Measurements from ENCODE around the gene PNPLA7.

DNA sequence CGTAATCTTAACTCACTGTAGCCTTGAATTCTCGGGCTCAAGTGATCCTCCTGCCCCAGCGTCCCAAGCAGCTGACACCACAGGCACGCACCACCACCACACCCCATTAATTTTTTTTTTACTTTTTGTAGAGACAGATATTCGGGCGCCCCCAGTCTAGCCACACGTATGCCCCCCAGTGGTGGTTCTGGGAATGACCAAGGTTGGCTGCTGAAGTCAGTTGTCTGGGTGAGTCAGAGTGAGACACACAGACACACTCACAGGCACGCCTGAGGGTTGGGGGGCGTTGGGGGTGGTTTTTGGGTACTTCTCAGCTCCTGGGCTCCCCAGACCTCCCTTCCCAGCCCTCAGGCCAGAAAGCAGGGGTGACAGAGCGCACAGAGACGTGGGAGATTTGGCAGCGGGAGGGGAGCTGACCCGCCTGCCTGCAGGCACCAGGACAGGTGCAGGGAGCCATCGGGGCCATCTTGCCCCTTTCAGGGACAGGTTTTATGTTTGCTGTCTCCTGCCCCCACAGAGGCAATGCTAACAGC, 104.9 kb downstream of the PNPLA7 start:
- no peak for TF ChIP-seq MXI1 (IDR thresholded peaks at IDR 0.05; ENCODE audit: borderline replicate concordance, low read depth, low read length)
- peak; percentile 86 for TF ChIP-seq CTCF (conservative IDR thresholded peaks at IDR 0.05; ENCODE audit: low read depth, low read length)
- no peak for TF ChIP-seq CEBPB (IDR thresholded peaks at IDR 0.05; ENCODE audit: low read depth, low read length)

All from IMR-90 (cell line).